Endodermal cell (in vitro differentiated cells): ENCODE measurements around the gene DGKB. TPM values are rescaled to one million over a fixed set of nuclear protein-coding genes. Genes with fewer than 3 reads are reported as not detected.

Source experiments
- DNase-seq: peaks from one replicate; pipeline ENCODE4 v3.0.0-alpha.2; 2017
- H3K27ac ChIP-seq: 2 replicates; pipeline ENCODE4 v1.5.1; 2013; ENCODE audit warnings: mild to moderate bottlenecking, low read depth, low read length, moderate library complexity
- H3K27me3 ChIP-seq: 2 replicates; pipeline ENCODE4 v1.6.1; 2013; ENCODE audit warnings: mild to moderate bottlenecking, low read length, moderate library complexity; ENCODE audit not compliant: insufficient read depth, control insufficient read depth, poor library complexity, severe bottlenecking
- H3K36me3 ChIP-seq: 2 replicates; pipeline ENCODE4 v1.7.0; 2013; ENCODE audit warnings: mild to moderate bottlenecking, low read length, moderate library complexity; ENCODE audit not compliant: control insufficient read depth, insufficient read depth
- H3K4me1 ChIP-seq: one replicate; pipeline ENCODE4 v1.7.0; 2013; ENCODE audit warnings: low read length; ENCODE audit not compliant: control insufficient read depth, insufficient read depth
- H3K4me3 ChIP-seq: 2 replicates; pipeline ENCODE4 v1.5.1; 2013; ENCODE audit warnings: mild to moderate bottlenecking, low read length, moderate library complexity
- H3K9ac ChIP-seq: 2 replicates; pipeline ENCODE4 v1.6.1; 2013; ENCODE audit warnings: mild to moderate bottlenecking, low read length, moderate library complexity; ENCODE audit not compliant: poor library complexity, severe bottlenecking; ENCODE audit errors: extremely low read depth
- H3K9me3 ChIP-seq: 2 replicates; pipeline ENCODE4 v1.6.1; 2013; ENCODE audit warnings: mild to moderate bottlenecking, low read length, moderate library complexity; ENCODE audit not compliant: control insufficient read depth
- H3K27ac Mint-ChIP-seq: 2 replicates; pipeline ENCODE4 v1.8.0; 2020; ENCODE audit warnings: mixed read lengths
- H3K27me3 Mint-ChIP-seq: 2 replicates; pipeline ENCODE4 v1.8.0; 2021; ENCODE audit warnings: mild to moderate bottlenecking, mixed read lengths; ENCODE audit not compliant: insufficient read depth
- H3K36me3 Mint-ChIP-seq: 2 replicates; pipeline ENCODE4 v1.8.0; 2020; ENCODE audit warnings: low read depth, mixed read lengths
- H3K4me1 Mint-ChIP-seq: 2 replicates; pipeline ENCODE4 v1.8.0; 2020; ENCODE audit warnings: mixed read lengths
- H3K4me3 Mint-ChIP-seq: 2 replicates; pipeline ENCODE4 v1.8.0; 2020; ENCODE audit warnings: mild to moderate bottlenecking, moderate library complexity, mixed read lengths
- H3K9me3 Mint-ChIP-seq: 2 replicates; pipeline ENCODE4 v1.8.0; 2020; ENCODE audit warnings: mild to moderate bottlenecking, mixed read lengths
- WGBS, 2 experiments: methylation state at CpG; one replicate each; pipeline versions ENCODE4 v1.1.5 to v1.1.7; 2013; ENCODE audit warnings: missing lambda C conversion rate in 2 of 2, mixed read lengths in 1 of 2; ENCODE audit not compliant: insufficient coverage in 1 of 2, insufficient read length in 1 of 2; 5-methylcytosine and 5-hydroxymethylcytosine counted together
- total RNA-seq, 2 donors: library from RNA; stranded (reverse); fragmentation: NEBNext Ultra II Directional in 1 of 2; extraction: Animal tissue kit (Norgen Biotek cat#: 25700) in 1 of 2; gene quantifications; 2 replicates in 1 of 2; 3 replicates in 1 of 2; pipeline ENCODE4 v1.2.1, GENCODE V29; 2021
- TF ChIP-seq, protein P1 (sequence below): fragments of 200-600 bp; sonication (generic); conservative IDR thresholded peaks from 2 replicates; pipeline ENCODE4 v1.5.0; 2021; ENCODE audit warnings: antibody characterized with exemption, mild to moderate bottlenecking

The DGKB gene
- total RNA-seq, 2 donors from 2014 or later = 5.1 to 5.2 TPM

GRCh38 chr7:14899030-14899429 is 3.5 kb downstream of the DGKB start:
- H3K27ac Mint-ChIP-seq = no peak overlapping the region
- H3K4me3 ChIP-seq = no peak overlapping the region
- no peaks in the 10 kb centered on the region for H3K4me1 ChIP-seq
- H3K4me1 Mint-ChIP-seq = peaks cover 9% of the 10 kb centered on the region
- DNase-seq = no peak
- H3K4me3 Mint-ChIP-seq = no peak overlapping the region
- no peaks in the 10 kb centered on the region for H3K36me3 Mint-ChIP-seq
- no peaks in the 10 kb centered on the region for H3K27me3 Mint-ChIP-seq
- peaks cover 24% of the 10 kb centered on the region for H3K27me3 ChIP-seq
- no peak overlapping the region for H3K27ac ChIP-seq
- TF ChIP-seq, protein P1, sequence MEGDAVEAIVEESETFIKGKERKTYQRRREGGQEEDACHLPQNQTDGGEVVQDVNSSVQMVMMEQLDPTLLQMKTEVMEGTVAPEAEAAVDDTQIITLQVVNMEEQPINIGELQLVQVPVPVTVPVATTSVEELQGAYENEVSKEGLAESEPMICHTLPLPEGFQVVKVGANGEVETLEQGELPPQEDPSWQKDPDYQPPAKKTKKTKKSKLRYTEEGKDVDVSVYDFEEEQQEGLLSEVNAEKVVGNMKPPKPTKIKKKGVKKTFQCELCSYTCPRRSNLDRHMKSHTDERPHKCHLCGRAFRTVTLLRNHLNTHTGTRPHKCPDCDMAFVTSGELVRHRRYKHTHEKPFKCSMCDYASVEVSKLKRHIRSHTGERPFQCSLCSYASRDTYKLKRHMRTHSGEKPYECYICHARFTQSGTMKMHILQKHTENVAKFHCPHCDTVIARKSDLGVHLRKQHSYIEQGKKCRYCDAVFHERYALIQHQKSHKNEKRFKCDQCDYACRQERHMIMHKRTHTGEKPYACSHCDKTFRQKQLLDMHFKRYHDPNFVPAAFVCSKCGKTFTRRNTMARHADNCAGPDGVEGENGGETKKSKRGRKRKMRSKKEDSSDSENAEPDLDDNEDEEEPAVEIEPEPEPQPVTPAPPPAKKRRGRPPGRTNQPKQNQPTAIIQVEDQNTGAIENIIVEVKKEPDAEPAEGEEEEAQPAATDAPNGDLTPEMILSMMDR = no peak
- H3K9ac ChIP-seq = no peak overlapping the region
- WGBS, 2 experiments = 93 to 100% methylated on average over 1 to 3 of the region's 3 CpGs
- no peaks in the 10 kb centered on the region for H3K9me3 ChIP-seq
- no peaks in the 10 kb centered on the region for H3K36me3 ChIP-seq
- no peaks in the 10 kb centered on the region for H3K9me3 Mint-ChIP-seq

GRCh38 chr7:14896461-14896860 is 6.1 kb downstream of the DGKB start:
- Mint-ChIP-seq H3K4me3 (no peak overlapping the region), H3K36me3 (no peaks in the 10 kb centered on the region), H3K9me3 (no peaks in the 10 kb centered on the region), H3K27me3 (no peaks in the 10 kb centered on the region), H3K27ac (no peak overlapping the region), H3K4me1 (peaks cover 6% of the 10 kb centered on the region)
- Histone ChIP-seq H3K27ac (no peak overlapping the region), H3K27me3 (no peaks in the 10 kb centered on the region), H3K4me1 (no peaks in the 10 kb centered on the region), H3K4me3 (no peak overlapping the region), H3K36me3 (no peaks in the 10 kb centered on the region), H3K9me3 (no peaks in the 10 kb centered on the region), H3K9ac (no peak overlapping the region)
- TF ChIP-seq, protein P1 = no peak
- DNase-seq = no peak
- WGBS, 2 experiments = 100% methylated on average over 2 of the region's 2 CpGs; no CpG with 5 or more reads in 1 of the 2 experiments

DNA sequence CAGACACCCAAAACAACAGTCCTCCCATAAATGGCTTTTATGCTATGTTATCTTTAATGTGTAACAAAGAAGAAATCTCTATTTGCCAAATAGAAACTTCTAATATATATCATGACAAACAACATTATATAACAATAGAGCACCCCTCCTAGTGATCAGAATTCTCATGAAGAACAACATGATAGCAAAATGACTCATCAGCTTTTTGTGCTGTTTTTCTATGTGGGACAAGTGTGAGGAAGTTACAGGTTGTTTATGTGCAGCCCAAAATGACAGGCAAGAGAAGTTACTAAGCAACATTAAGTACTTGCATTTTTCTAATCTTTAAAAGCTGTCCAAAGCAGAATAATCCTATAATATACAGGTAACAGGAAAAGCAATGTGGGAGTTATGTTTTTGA is 7.7 kb downstream of the DGKB start:
- no peaks in the 10 kb centered on the region for H3K9me3 ChIP-seq
- no peak overlapping the region for H3K4me3 ChIP-seq
- no peak overlapping the region for H3K9ac ChIP-seq
- H3K27me3 ChIP-seq = no peaks in the 10 kb centered on the region
- no peak for DNase-seq
- no peaks in the 10 kb centered on the region for H3K36me3 ChIP-seq
- Mint-ChIP-seq H3K27ac (no peak overlapping the region), H3K4me1 (peaks cover 6% of the 10 kb centered on the region), H3K4me3 (no peak overlapping the region), H3K27me3 (no peaks in the 10 kb centered on the region), H3K36me3 (no peaks in the 10 kb centered on the region), H3K9me3 (no peaks in the 10 kb centered on the region)
- TF ChIP-seq, protein P1 = no peak
- H3K4me1 ChIP-seq = no peaks in the 10 kb centered on the region
- H3K27ac ChIP-seq = no peak overlapping the region
